Endothelial cell (in vitro differentiated cells): ENCODE data around the gene ICA1. TPM values are rescaled to one million over a fixed set of nuclear protein-coding genes. Genes with fewer than 3 reads are reported as not detected.

Source experiments
- DNase-seq: peaks from one replicate; pipeline ENCODE4 v3.0.0; 2021; ENCODE audit warnings: low spot score
- H3K27ac Mint-ChIP-seq: one replicate; pipeline ENCODE4 v1.8.0; 2021; ENCODE audit warnings: mixed read lengths, inconsistent platforms; ENCODE audit not compliant: unreplicated experiment
- H3K27me3 Mint-ChIP-seq: one replicate; pipeline ENCODE4 v1.8.0; 2021; ENCODE audit warnings: mild to moderate bottlenecking, moderate library complexity, mixed read lengths, inconsistent platforms; ENCODE audit not compliant: unreplicated experiment
- H3K36me3 Mint-ChIP-seq: one replicate; pipeline ENCODE4 v1.8.0; 2021; ENCODE audit warnings: mild to moderate bottlenecking, low read depth, mixed read lengths, inconsistent platforms; ENCODE audit not compliant: unreplicated experiment
- H3K4me1 Mint-ChIP-seq: one replicate; pipeline ENCODE4 v1.8.0; 2021; ENCODE audit warnings: mild to moderate bottlenecking, mixed read lengths, inconsistent platforms; ENCODE audit not compliant: unreplicated experiment
- H3K4me3 Mint-ChIP-seq: one replicate; pipeline ENCODE4 v1.8.0; 2021; ENCODE audit warnings: mild to moderate bottlenecking, mixed read lengths, inconsistent platforms; ENCODE audit not compliant: unreplicated experiment
- H3K9me3 Mint-ChIP-seq: one replicate; pipeline ENCODE4 v1.8.0; 2021; ENCODE audit warnings: mixed read lengths, inconsistent platforms; ENCODE audit not compliant: unreplicated experiment
- CTCF ChIP-seq: fragments of 200-600 bp; sonication (generic); IDR thresholded peaks from one replicate; pipeline ENCODE4 v1.5.0; 2021; ENCODE audit warnings: antibody characterized with exemption; ENCODE audit not compliant: unreplicated experiment
- total RNA-seq: library from RNA; stranded (reverse); fragmentation: NEBNext Ultra II Directional; extraction: Animal tissue kit (Norgen Biotek cat#: 25700); gene quantifications from one replicate; pipeline ENCODE4 v1.2.1, GENCODE V29; 2021; ENCODE audit not compliant: unreplicated experiment

The ICA1 gene
- total RNA-seq, 1 donor from 2014 or later = 91.4 TPM

DNA sequence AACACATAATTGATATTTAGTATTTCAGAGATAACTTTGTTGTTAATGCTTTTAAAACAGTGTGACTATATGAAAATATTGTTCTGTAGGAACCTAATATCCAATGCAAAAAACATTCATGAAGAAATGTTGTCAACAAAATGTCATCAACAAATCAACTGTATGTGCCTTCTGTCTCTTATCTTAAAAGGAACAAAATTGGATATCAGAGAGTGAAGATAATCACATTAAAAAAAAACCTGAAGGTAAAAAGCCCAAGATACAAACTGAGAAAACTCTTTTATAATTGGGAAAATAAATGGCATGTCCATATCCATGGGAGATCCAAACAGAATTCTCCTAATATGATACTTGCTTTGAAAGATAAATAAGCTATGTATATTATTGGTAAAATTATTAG is 33.9 kb downstream of the ICA1 start:
- DNase-seq = no peak
- H3K4me1 Mint-ChIP-seq = no peaks in the 10 kb centered on the region
- TF ChIP-seq CTCF = no peak
- no peak overlapping the region for H3K4me3 Mint-ChIP-seq
- no peak overlapping the region for H3K27ac Mint-ChIP-seq
- no peaks in the 10 kb centered on the region for H3K9me3 Mint-ChIP-seq
- H3K36me3 Mint-ChIP-seq = peaks cover 21% of the 10 kb centered on the region
- no peaks in the 10 kb centered on the region for H3K27me3 Mint-ChIP-seq

DNA sequence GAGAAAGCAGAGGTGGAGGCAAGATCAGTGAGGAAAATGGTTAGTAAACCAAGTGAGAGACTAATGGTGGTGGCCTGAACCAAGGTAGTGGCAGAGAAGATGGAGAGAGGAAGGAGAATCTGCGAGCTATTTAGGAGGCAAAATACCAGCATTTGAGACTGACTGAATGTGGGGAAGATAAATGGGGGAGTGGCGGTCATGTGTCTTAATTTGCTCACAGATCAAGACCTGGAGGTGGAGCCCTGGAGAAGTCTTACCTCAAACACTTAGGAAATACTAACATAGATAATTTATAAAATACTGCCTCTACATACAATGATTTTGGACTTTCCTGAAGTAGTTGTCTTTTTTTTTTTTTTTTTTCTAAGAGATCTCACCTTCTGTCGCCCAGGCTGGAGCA is 34.7 kb downstream of the ICA1 start:
- peaks cover 17% of the 10 kb centered on the region for H3K36me3 Mint-ChIP-seq
- no peaks in the 10 kb centered on the region for H3K9me3 Mint-ChIP-seq
- no peaks in the 10 kb centered on the region for H3K27me3 Mint-ChIP-seq
- H3K4me3 Mint-ChIP-seq = no peak overlapping the region
- no peak overlapping the region for H3K27ac Mint-ChIP-seq
- DNase-seq = no peak
- no peaks in the 10 kb centered on the region for H3K4me1 Mint-ChIP-seq
- no peak for TF ChIP-seq CTCF

DNA sequence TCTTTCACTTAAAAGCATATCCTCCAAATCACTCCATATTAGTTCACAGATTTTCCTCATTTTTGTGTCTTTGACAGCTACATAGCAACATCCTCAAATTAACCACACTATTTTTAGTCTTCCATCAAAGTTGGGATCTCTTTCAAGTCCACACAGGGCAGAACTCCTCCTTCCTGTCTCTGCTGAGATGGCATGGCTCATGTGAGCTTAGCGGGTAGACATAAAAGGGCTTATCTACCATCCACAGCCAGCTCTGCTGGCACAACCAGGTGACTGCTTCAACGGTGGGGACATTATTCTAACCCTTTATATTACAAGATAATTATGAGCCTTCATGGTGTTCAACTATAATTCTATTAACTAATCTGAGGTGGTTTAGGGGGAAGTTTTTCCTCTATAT is 35.5 kb downstream of the ICA1 start:
- TF ChIP-seq CTCF = no peak
- Mint-ChIP-seq H3K9me3 (no peaks in the 10 kb centered on the region), H3K4me1 (peaks cover 4% of the 10 kb centered on the region), H3K27ac (no peak overlapping the region), H3K27me3 (no peaks in the 10 kb centered on the region), H3K4me3 (no peak overlapping the region), H3K36me3 (peaks cover 13% of the 10 kb centered on the region)
- DNase-seq = no peak

GRCh38 chr7:8221567-8221966 is 40.4 kb downstream of the ICA1 start:
- peaks cover 6% of the 10 kb centered on the region for H3K4me1 Mint-ChIP-seq
- H3K27me3 Mint-ChIP-seq = peaks cover 2% of the 10 kb centered on the region
- no peak for DNase-seq
- H3K9me3 Mint-ChIP-seq = no peaks in the 10 kb centered on the region
- TF ChIP-seq CTCF = no peak
- no peak overlapping the region for H3K4me3 Mint-ChIP-seq
- H3K27ac Mint-ChIP-seq = no peak overlapping the region
- H3K36me3 Mint-ChIP-seq = peaks cover 15% of the 10 kb centered on the region

DNA sequence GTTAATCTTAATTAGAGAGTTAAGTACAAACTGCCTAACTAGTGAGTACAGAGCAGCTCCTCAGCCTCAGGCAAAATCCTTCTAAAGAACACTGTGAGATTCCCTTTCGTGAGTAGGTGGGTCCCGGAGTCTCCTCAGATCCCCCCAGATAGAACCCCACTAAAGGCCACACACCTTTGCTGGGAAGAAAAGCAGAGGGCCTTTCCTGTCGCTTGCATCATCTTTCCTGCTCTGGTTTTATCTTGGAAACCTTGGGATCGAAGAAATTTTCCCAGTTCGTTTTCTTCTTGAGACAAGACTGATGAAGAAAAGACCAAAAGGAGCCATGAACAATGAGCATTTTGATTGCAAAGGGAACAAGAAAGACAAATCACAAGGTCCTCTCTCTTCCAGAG is 40.9 kb downstream of the ICA1 start:
- no peak for TF ChIP-seq CTCF
- H3K4me1 Mint-ChIP-seq = peaks cover 6% of the 10 kb centered on the region
- no peaks in the 10 kb centered on the region for H3K9me3 Mint-ChIP-seq
- no peak for DNase-seq
- H3K36me3 Mint-ChIP-seq = peaks cover 15% of the 10 kb centered on the region
- H3K4me3 Mint-ChIP-seq = no peak overlapping the region
- peaks cover 2% of the 10 kb centered on the region for H3K27me3 Mint-ChIP-seq
- H3K27ac Mint-ChIP-seq = no peak overlapping the region
